HG03064 (cell line): Measurements from ENCODE around the gene CFAP157.

Source experiments
- ATAC-seq: cut with Tn5 transposase; IDR thresholded peaks from one replicate; pipeline ENCODE4 v1.9.1; 2021; ENCODE audit warnings: low read depth; ENCODE audit not compliant: unreplicated experiment

CFAP157 gene

DNA sequence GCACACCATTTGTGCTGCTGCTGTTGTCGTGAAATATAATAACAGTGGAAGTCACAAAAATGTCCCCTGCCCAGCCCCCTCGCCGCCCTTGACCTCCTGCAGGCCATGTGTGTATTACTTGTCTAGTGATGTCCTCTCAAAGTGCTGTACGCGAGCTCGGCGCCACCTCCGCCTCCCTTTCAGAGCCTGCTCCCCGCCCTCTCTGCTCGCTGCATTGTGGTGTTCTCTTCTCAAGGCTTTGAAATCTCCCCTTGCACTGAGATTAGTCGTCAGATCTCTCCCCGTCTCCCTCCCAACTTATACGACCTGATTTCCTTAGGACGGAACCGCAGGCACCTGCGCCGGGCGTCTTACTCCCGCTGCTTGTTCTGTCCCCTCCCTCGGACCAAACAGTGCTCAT is 14.7 kb upstream of the CFAP157 start:
- no peak for ATAC-seq

DNA sequence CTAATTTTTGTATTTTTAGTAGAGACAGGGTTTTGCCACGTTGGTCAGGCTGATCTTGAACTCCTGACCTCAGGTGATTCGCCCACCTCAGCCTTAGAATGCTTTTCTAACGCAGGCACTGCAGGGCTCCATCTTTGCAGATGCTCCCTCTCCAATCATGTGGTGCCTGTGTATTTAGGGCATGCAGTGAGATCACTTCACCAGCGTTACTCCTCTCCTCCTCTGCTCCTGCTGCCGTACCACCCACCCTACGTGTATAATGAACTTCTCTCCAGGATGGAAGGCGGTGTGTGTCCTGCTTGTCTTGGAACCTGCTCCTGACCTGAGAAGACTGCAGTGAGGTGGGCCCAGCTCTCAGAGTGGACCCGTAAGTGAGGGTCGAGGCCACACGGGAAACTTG is 13.6 kb upstream of the CFAP157 start:
- ATAC-seq = no peak

- ATAC-seq = no peak
Measured at GRCh38 chr9:127693697-127694096, 13.1 kb upstream of the CFAP157 start.

DNA sequence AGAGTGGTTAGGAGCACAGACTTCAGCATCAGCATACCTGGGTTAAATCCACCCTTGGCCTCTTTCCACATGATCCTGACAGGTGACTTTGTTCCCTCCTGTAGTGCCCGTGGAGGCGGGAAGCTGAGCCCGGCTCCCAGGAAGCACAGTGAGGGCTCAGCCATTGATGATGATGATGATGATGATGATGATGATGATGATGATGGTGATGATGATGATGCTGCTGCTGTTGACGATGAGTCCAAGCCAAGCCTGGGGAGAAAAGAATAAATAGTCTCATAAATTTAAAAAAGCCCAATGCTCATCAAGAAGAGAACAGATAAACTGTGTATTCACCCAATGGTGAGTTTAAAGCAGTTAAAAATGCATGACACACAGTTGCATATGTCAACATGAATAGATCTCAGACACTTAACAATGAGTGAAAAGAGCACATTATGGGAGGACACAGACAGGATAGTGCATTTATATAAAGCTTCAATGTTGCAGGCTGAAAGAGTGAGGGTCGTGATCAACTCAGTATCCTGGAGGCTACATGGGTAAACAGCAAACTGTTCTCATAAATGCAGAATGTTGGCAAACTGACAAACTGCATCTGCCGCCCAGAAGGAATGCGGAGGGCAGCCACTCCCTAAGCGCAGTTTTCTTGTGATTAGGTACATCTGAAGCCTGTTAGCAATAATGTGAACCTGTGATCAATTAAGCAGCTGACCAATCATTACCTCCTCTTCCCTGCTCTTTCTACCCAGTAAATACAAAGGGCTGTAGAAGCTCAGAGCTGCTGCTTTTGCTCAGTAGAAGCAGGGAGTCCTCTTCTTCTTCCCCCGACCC is 11.7 kb upstream of the CFAP157 start:
- no peak for ATAC-seq

- no peak for ATAC-seq
Measured at GRCh38 chr9:127697575-127697974, 9.2 kb upstream of the CFAP157 start.

- no peak for ATAC-seq
Measured at GRCh38 chr9:127698386-127698785, 8.4 kb upstream of the CFAP157 start.

DNA sequence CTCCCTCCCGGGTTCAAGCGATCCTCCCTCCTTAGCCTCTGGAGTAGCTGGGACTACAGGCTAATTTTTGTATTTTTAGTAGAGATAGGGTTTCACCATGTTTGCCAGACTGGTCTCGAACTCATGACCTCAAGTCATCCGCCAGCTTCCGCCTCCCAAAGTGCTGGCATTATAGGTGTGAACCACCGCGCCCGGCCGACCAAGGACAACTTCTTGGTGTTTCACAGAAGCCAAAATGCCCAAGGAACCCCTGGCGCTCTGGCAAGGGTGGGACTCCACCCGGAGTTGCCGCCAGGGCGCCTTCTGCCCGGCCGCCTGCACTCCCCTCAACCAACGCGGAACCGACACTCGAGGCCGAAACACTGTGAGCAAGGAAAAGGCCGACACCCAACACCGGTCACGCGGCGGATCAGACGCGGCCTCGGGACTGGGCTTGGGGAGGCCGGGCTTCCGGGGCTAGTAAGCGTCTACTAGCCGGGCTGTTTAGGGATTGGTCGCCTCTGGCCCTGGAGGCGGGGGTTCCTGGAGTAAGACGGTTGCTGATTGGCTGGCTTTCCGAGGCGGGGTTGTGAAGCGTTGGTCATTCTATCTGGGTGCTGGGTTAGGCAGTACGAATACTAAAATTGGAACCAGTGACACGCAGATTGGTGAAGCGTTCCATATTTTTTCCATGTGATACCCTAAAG is 7.7 kb upstream of the CFAP157 start:
- ATAC-seq = peak; percentile 84

GRCh38 chr9:127700140-127700539 is 6.6 kb upstream of the CFAP157 start:
- no peak for ATAC-seq

GRCh38 chr9:127700594-127701255 is 6.1 kb upstream of the CFAP157 start:
- ATAC-seq = no peak

DNA sequence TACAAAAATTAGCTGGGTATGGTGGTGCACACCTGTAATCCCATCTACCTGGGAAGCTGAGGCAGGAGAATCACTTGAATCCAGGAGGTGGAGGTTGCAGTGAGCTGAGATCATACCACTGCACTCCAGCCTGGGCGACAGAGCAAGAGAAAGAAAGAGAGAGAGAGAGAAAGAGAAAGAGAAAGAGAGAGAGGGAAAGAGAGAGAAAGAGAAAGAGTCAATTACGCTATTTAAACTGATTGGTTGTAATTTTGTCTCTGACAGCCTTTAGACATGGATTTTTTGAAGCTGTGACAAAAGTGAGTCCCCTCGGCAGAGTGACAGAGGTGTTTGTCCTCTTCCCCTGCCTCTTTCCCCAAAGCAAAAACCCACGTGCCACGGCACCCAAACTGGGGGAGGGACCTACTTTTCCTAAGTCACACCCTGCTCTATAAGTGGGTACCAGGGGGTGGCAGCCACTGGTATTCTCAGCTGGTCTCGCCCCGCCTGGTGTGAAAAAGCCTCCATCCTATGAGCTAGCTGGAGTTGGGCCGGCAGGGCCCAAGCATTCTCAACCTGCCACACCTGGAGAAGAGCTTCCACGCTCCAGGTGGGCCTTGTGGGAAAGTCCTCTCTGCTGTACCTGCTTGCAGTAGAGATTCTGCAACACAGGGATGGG is 3.4 kb upstream of the CFAP157 start:
- ATAC-seq = no peak

DNA sequence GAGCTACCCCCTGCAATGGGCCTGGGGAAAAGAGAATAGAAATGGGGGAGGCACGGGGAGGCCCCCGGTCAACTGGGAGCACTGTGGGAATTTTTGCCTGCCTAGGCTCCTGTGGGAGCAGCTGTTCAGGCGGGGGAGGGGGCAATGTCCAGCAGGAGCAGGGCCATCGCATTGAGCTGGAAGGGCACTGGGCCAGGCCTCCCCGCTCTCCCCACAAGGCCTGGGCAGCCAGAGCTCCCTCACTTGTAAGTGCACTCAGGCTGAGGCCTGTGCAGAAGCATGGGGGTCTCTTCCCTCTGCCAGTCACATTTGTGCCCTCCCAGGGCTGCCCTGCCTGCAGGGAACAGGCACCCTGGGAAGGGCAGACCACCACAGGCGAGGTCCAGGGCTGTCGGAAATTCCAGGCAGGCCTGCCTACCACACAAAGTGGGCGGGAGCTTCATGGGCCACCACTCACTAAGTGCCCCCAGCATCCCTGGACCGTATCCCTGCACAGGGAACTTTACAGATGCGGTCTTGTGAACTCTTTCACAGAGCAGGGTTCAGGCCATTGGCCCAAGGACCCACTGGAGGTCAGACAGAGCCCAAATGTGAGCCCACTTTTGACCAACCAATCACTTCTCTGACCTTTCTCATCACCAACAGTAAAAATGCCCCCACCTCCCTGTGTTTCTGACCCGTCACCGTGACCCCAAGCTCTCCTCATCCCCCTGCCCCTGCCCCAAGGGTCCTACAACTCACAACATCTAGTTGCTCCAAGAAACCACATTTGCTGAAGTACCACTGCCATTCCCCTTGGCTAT is 1.0 kb upstream of the CFAP157 start:
- no peak for ATAC-seq

DNA sequence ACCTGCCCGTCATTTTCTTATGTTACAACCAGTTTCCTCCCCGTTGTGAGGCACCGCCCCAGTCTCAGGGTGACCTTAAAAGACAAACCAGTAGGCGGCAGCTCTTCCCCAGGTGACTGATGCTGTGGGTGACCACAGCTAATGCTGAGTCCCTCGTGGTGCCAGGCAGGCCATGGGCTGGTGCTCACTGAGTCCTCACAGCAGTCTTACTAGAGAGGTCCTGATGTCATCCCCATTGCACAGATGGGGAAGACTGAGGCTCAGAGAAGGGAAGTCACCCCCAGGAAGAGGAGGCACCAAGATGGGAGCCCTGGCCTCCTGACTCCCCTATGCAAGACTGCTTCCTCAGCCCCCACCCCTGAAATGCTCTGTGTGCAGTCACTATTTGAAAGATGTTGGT is 978 bp downstream of the CFAP157 start:
- ATAC-seq = no peak

DNA sequence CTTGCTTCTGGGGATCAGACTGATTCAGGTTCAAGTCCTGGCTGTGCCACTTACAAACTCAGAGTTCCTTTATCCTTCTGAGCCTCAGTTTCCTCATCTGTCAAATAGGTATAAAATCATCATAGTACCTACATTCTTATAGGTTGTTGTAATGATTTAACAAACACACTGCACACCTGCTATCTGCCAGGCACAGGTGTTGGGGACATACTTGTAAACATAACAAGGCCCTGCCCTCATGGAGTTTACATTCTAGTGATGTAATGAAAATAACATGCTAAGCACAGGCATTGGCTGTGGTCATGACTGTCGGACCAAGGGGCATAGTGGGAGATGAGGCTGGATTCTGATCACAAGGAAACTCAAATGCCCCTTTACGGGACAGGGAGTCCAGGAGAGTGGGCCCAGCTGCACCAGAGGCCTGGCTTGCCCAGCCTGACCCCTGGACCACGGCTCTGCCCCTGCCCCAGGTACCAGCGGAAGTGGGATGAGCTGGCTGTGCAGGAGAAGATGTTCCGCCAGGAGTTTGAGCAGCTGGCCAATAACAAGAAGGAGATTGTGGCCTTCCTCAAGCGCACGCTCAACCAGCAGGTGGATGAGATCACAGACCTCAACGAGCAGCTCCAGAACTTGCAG is 2.3 kb downstream of the CFAP157 start:
- ATAC-seq = no peak

DNA sequence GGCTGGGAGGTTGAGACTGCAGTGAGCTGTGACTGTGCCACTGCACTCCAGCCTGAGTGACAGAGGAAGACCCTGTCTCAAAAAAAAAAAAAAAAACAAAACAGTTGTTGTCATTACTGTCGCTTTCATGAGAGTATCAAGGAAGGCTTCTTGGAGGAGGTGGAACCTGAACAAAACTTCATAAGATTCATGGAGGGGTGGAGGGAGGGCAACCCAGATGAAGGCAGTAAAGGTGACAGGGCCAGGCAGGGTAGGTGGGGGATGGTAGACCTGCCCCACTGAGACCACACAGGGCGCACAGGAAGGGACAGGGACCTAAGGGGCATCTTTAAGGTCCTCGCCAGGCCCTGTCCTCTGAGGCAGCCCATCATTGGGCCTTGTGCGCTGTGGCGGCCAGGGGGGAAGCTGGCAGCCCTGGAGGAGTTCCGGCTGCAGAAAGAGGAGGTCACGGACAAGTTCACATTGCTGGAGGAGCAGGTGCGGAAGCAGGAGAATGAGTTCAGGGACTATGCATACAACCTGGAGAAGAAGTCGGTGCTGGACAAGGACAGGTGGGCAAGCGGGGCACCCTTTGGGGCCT is 3.5 kb downstream of the CFAP157 start:
- ATAC-seq = no peak

DNA sequence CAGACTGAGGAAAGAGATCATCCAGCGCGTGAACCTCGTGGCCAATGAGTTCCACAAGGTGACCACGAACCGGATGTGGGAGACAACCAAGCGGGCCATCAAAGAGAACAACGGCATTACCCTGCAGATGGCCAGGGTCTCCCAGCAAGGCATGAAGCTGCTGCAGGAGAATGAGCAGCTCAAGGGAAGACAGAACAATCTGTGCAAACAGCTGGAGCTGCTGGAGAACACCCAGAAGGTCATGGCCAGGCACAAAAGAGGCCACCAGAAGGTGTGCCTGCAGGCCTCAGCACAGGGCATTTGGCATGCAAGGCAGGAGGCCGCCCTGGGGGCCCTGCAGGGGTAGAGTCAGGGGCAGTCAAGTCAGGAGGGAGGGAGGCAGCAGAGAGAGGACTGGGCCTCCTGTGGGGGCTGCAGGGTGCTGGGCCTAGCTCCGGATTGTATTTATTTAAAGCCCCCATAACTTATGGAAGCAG is 4.5 kb downstream of the CFAP157 start:
- no peak for ATAC-seq

- ATAC-seq = no peak
Measured at GRCh38 chr9:127711831-127712274, 5.1 kb downstream of the CFAP157 start.

DNA sequence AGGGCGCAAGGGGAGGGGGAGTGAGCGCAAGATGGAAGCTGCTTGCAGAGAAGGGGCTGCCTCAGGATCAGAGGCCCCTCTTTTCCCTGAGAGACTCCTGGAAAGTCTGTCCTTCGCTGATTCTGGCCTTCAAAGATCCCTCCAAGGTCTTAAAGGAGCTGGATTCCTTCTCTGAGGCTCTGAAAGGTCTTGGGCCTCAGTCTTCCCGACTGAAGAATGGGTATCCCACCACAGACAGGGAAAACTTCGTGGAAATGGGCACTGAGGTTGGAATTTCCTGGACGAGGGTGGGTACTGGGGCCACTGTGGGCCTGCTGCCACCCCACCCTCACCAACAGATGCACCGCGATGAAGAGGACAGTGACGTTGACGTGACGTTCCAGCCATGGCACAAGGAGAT is 5.6 kb downstream of the CFAP157 start:
- ATAC-seq = no peak

GRCh38 chr9:127712867-127713266 is 6.1 kb downstream of the CFAP157 start:
- no peak for ATAC-seq

GRCh38 chr9:127714020-127714750 is 7.4 kb downstream of the CFAP157 start:
- ATAC-seq = no peak
